Ishikawa (cell line): ENCODE results near the gene RBPJL.

Source experiments
- CEBPB ChIP-seq: IDR thresholded peaks from 2 replicates; pipeline ENCODE4 v1.6.1; 2012
- CREB1 ChIP-seq: IDR thresholded peaks from 2 replicates; pipeline ENCODE4 v1.6.1; 2012; ENCODE audit warnings: low read depth
- EGR1 ChIP-seq: IDR thresholded peaks from 2 replicates; pipeline ENCODE4 v1.6.1; 2012
- EP300 ChIP-seq: IDR thresholded peaks from 2 replicates; pipeline ENCODE4 v1.6.1; 2012; ENCODE audit warnings: borderline replicate concordance
- FOXM1 ChIP-seq: IDR thresholded peaks from 2 replicates; pipeline ENCODE4 v1.6.1; 2012; ENCODE audit warnings: low read depth, borderline replicate concordance
- RAD21 ChIP-seq: IDR thresholded peaks from 2 replicates; pipeline ENCODE4 v1.6.1; 2012; ENCODE audit warnings: low read depth
- TCF12 ChIP-seq: IDR thresholded peaks from 2 replicates; pipeline ENCODE4 v1.6.1; 2012; ENCODE audit warnings: low read depth
- YY1 ChIP-seq: IDR thresholded peaks from 2 replicates; pipeline ENCODE4 v1.6.1; 2012; ENCODE audit warnings: low read depth
- TF ChIP-seq, protein P1 (sequence below): IDR thresholded peaks from 2 replicates; pipeline ENCODE4 v1.6.1; 2012; ENCODE audit warnings: low read depth, mild to moderate bottlenecking
- TF ChIP-seq, protein P2 (sequence below): IDR thresholded peaks from 2 replicates; pipeline ENCODE4 v1.6.1; 2012

DNA sequence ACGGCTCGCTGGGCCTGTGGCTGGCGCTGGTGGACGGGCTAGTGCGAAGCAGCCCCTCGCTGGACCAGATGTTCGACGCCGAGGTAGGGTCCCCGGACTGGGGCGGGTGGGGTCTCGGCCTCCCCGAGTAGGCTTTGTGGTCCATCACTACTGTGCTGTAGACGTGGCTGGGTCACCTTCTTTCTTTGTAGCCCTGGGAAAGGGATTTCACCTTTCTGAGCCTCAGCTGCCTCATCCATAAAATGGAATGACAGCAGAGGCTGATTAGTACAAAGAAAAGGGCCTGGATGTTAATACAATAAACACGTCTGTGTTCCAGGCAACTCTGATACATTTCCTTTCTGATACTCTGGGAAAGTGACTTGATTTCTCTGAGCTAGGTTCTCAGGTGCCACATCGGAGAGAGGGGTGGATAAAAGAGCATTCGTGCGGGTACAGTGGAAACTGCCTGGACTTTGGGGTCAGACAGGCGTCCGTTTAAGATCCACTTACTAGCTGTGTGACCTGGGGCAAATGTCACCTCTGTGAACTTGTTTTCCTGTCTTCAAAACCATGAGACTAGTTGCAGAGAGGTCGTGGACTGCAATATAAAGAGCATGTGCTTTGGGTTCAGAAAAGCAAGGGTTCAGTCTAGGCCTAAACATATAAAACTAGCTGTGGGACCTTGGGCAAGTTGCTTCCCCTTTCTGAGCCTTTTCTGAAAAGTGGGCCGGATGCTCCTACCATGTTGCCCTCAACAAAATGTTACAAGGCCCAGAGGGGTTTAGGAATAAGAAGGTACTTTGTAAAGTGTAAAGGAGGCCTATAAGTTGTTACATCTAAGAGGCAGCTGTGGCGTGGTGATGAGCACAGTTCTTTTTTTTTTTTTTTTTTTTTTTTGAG, 57.2 kb downstream of the RBPJL start:
- TF ChIP-seq, protein P1, sequence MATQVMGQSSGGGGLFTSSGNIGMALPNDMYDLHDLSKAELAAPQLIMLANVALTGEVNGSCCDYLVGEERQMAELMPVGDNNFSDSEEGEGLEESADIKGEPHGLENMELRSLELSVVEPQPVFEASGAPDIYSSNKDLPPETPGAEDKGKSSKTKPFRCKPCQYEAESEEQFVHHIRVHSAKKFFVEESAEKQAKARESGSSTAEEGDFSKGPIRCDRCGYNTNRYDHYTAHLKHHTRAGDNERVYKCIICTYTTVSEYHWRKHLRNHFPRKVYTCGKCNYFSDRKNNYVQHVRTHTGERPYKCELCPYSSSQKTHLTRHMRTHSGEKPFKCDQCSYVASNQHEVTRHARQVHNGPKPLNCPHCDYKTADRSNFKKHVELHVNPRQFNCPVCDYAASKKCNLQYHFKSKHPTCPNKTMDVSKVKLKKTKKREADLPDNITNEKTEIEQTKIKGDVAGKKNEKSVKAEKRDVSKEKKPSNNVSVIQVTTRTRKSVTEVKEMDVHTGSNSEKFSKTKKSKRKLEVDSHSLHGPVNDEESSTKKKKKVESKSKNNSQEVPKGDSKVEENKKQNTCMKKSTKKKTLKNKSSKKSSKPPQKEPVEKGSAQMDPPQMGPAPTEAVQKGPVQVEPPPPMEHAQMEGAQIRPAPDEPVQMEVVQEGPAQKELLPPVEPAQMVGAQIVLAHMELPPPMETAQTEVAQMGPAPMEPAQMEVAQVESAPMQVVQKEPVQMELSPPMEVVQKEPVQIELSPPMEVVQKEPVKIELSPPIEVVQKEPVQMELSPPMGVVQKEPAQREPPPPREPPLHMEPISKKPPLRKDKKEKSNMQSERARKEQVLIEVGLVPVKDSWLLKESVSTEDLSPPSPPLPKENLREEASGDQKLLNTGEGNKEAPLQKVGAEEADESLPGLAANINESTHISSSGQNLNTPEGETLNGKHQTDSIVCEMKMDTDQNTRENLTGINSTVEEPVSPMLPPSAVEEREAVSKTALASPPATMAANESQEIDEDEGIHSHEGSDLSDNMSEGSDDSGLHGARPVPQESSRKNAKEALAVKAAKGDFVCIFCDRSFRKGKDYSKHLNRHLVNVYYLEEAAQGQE = no peak
- TF ChIP-seq CEBPB (no peak), EGR1 (no peak), EP300 (no peak), RAD21 (no peak), FOXM1 (no peak), CREB1 (no peak), YY1 (no peak), TCF12 (no peak)
- TF ChIP-seq, protein P2, sequence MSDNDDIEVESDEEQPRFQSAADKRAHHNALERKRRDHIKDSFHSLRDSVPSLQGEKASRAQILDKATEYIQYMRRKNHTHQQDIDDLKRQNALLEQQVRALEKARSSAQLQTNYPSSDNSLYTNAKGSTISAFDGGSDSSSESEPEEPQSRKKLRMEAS = no peak
